Mucosa of descending colon (tissue), 3 donors: ENCODE results near the gene SPATA2. TPM values are rescaled to one million over a fixed set of nuclear protein-coding genes. Genes with fewer than 3 reads are reported as not detected.

ENCODE experiments used
- ATAC-seq: fragments of 200-7000 bp; cut with Tn5 transposase; one replicate; pipeline ENCODE4 v1.9.1; 2020; ENCODE audit warnings: mild to moderate bottlenecking, moderate library complexity
- DNase-seq, 3 donors: peaks; one replicate each; pipeline ENCODE4 v3.0.0-alpha.2; 2020
- H3K36me3 ChIP-seq: fragments of 200-600 bp; one replicate; pipeline ENCODE4 v1.8.0; 2021; ENCODE audit warnings: low read depth, mild to moderate bottlenecking
- H3K4me1 ChIP-seq: fragments of 200-600 bp; one replicate; pipeline ENCODE4 v1.8.0; 2021; ENCODE audit warnings: low read depth, mild to moderate bottlenecking
- H3K4me3 ChIP-seq: fragments of 200-600 bp; one replicate; pipeline ENCODE4 v1.8.0; 2021; ENCODE audit warnings: mild to moderate bottlenecking
- H3K9me3 ChIP-seq: fragments of 200-600 bp; one replicate; pipeline ENCODE4 v1.8.0; 2021; ENCODE audit warnings: mild to moderate bottlenecking
- CTCF ChIP-seq: fragments of 200-600 bp; IDR thresholded peaks from one replicate; pipeline ENCODE4 v1.8.0; 2022; ENCODE audit warnings: antibody characterized with exemption, mild to moderate bottlenecking
- intact Hi-C, 2 donors: fragments of 100-400 bp; cut with DNase I in 1 of 2; cut with micrococcal nuclease in 1 of 2; formaldehyde crosslinking; loops; one replicate each; pipeline versions ENCODE4 v1.11.0 to v1.11.1; 2022; cut with DNase I, micrococcal nuclease
- total RNA-seq, 3 donors: library from RNA; stranded (reverse); fragmentation: NEBNext Ultra II Directional in 2 of 3; extraction: Animal tissue kit (Norgen Biotek cat#: 25700) in 2 of 3; gene quantifications; one replicate each; pipeline versions ENCODE4 v1.2.1 to v1.2.4, GENCODE V29; 2021 to 2023
- donor health status: DM: no; HTN: no; CAD: no; lungs with moderate emphysema.
- donor health status: DM: no; HTN: no; CAD: no.
- donor health status: DM: no; HTN: yes; CAD: no.

SPATA2 gene
- total RNA-seq, 3 donors from 2014 or later, result 16.2 to 24.1 (median 20.2) TPM

- no peak for TF ChIP-seq CTCF
- peaks cover 11% of the 10 kb centered on the region for H3K4me1 ChIP-seq
- ATAC-seq, result no peak
Observed at GRCh38 chr20:49890471-49891361, 24.6 kb downstream of the SPATA2 start.

GRCh38 chr20:49889935-49890333 lies 25.4 kb downstream of the SPATA2 start:
- ATAC-seq (no peak), DNase-seq (no peak)
- Histone ChIP-seq H3K9me3 (no peaks in the 10 kb centered on the region), H3K4me1 (peaks cover 11% of the 10 kb centered on the region), H3K36me3 (no peaks in the 10 kb centered on the region), H3K4me3 (no peak overlapping the region)
- no peak for TF ChIP-seq CTCF
- intact Hi-C loops, result no loop called here

More at GRCh38 chr20:49890471-49891361, 24.6 kb downstream of the SPATA2 start:
- no peak overlapping the region for H3K4me3 ChIP-seq
- DNase-seq, result no peak
- intact Hi-C loops, result no loop called here
- no peaks in the 10 kb centered on the region for H3K36me3 ChIP-seq
- no peaks in the 10 kb centered on the region for H3K9me3 ChIP-seq

GRCh38 chr20:49889001-49889934 lies 26.1 kb downstream of the SPATA2 start:
- Histone ChIP-seq H3K36me3 (no peaks in the 10 kb centered on the region), H3K4me3 (no peak overlapping the region), H3K4me1 (peaks cover 11% of the 10 kb centered on the region), H3K9me3 (no peaks in the 10 kb centered on the region)
- intact Hi-C loops, result no loop called here
- peak; percentile 15 for ATAC-seq
- no peak for DNase-seq
- TF ChIP-seq CTCF, result no peak

GRCh38 chr20:49888212-49889000 lies 26.9 kb downstream of the SPATA2 start:
- ATAC-seq (peak; percentile 60), DNase-seq (peak in 1 of 3 donors; percentile 76)
- peak; percentile 44 for TF ChIP-seq CTCF
- Histone ChIP-seq H3K4me1 (peaks cover 6% of the 10 kb centered on the region), H3K36me3 (no peaks in the 10 kb centered on the region), H3K4me3 (no peak overlapping the region), H3K9me3 (no peaks in the 10 kb centered on the region)
- intact Hi-C loops, result no loop called here
